Measurements from ENCODE around the gene NUCKS1.

Gene NUCKS1

DNA sequence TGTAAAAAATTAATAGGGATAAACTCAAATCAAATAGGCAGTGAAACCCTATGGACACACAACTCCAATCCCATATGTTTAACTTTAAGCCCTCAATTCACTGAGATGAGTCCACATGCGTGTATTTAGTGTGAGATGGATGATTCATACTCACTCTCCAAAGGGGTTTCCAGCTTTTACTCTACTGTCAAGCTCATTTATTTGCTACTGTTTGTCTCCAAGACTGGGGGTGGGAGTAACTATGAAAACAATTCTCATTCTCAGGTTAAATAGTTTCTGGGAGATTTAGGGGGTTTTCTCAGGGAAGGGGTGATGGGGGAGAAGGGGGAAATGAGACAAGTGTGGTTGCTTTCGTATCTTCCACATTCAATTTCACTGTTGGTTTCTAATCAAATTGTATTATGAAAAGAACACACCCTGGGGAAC lies 22.6 kb upstream of the NUCKS1 start:
- H3K4me3 ChIP-seq (ENCODE audit: control insufficient read depth, low read depth, low read length) = no peak overlapping the region
- no peak for DNase-seq (ENCODE audit: low read depth)
- TF ChIP-seq CTCF (IDR thresholded peaks at IDR 0.05; ENCODE audit: control insufficient read depth, insufficient read depth, low read depth, low read length, missing control alignments) = no peak

DNA sequence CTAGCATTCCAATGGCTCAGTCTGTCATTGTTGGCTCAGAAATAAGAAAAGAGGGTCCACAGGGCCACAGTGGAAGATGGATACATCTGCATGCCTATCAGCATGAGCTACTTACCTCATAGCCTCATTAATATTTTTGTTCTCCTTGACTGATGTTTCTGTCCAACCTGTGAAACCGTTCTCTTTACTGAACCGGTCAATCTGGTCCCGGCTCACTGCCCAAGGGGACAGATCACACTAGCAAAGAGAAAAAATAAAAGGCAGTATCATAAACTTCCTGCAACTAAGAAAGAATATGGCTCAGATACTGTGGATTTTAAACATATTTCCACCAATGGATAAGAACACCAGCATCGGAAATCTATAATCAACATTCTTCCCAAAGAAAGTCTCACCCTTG lies 20.6 kb upstream of the NUCKS1 start:
- no peak for DNase-seq (ENCODE audit: low read depth)
- no peak for TF ChIP-seq CTCF (IDR thresholded peaks at IDR 0.05; ENCODE audit: control insufficient read depth, insufficient read depth, low read depth, low read length, missing control alignments)

GRCh38 chr1:205769641-205770365 lies 19.8 kb upstream of the NUCKS1 start:
- TF ChIP-seq CTCF (IDR thresholded peaks at IDR 0.05; ENCODE audit: control insufficient read depth, insufficient read depth, low read depth, low read length, missing control alignments) = no peak
- no peak overlapping the region for H3K4me3 ChIP-seq (ENCODE audit: control insufficient read depth, low read depth, low read length)
- DNase-seq (ENCODE audit: low read depth) = no peak

More for the DNA sequence above, 20.6 kb upstream of the NUCKS1 start:
- H3K4me3 ChIP-seq (ENCODE audit: control insufficient read depth, low read depth, low read length) = no peak overlapping the region

DNA sequence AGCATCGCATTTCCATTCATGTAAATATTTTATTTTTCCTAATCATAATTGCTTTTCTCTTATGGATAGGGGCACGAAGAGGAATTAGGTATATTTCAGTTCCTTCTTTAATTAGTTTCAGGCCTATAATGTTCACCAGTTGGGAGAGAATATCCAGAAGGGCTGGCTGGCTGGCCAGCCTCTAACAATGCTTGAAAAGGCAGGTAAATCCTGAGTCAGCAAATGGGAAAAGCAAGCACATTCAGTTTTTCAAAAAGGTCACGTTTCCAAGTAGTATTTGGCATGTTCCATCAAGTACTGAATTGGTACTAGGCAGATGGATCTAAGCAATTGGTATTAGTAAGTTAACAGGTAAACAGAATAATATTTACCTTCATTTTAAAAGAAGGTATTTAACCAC lies 17.3 kb upstream of the NUCKS1 start:
- TF ChIP-seq CTCF (IDR thresholded peaks at IDR 0.05; ENCODE audit: control insufficient read depth, insufficient read depth, low read depth, low read length, missing control alignments) = no peak
- H3K4me3 ChIP-seq (ENCODE audit: control insufficient read depth, low read depth, low read length) = no peak overlapping the region
- no peak for DNase-seq (ENCODE audit: low read depth)

DNA sequence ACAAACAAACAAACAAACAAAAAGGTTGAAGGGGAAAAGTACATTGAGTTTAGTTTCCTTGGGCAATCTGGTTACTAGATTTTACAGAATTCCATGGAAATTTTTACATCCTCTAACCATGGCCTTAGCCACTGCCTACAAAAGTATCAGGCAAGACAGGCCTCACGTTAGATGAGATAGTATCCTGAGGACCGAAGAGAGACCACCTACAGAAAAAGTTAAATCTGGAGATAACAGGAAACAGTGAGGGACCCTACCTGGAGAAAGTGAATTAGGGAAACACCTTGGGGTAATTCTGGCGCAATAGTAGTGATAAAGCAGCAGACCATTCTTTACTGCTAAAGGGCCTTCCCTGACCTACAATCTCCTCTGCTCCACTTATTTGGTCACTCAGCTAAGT lies 16.6 kb upstream of the NUCKS1 start:
- DNase-seq (ENCODE audit: low read depth) = no peak
- TF ChIP-seq CTCF (IDR thresholded peaks at IDR 0.05; ENCODE audit: control insufficient read depth, insufficient read depth, low read depth, low read length, missing control alignments) = no peak
- H3K4me3 ChIP-seq (ENCODE audit: control insufficient read depth, low read depth, low read length) = no peak overlapping the region

GRCh38 chr1:205766038-205766437 lies 16.1 kb upstream of the NUCKS1 start:
- no peak for TF ChIP-seq CTCF (IDR thresholded peaks at IDR 0.05; ENCODE audit: control insufficient read depth, insufficient read depth, low read depth, low read length, missing control alignments)
- no peak overlapping the region for H3K4me3 ChIP-seq (ENCODE audit: control insufficient read depth, low read depth, low read length)
- no peak for DNase-seq (ENCODE audit: low read depth)
